HepG2 (cell line): ENCODE measurements around the gene KRTCAP3. TPM values are rescaled to one million over a fixed set of nuclear protein-coding genes. Genes with fewer than 3 reads are reported as not detected.

Experiments
- ASH2L ChIP-seq: fragments of 300-600, 200-600 bp; sonication (generic); IDR thresholded peaks from 2 replicates; pipeline ENCODE4 v1.7.0; 2017; ENCODE audit warnings: low read depth, mild to moderate bottlenecking, moderate library complexity, mixed read lengths, low read length; ENCODE audit not compliant: insufficient read length
- CHCHD3 ChIP-seq: sonication (generic); formaldehyde crosslinking; IDR thresholded peaks from 2 replicates; pipeline ENCODE4 v1.8.0; 2022; ENCODE audit warnings: mild to moderate bottlenecking, missing genetic modification reagents, moderate library complexity
- CSRNP1 ChIP-seq: sonication (generic); formaldehyde crosslinking; IDR thresholded peaks from 2 replicates; pipeline ENCODE4 v1.8.1; 2023; ENCODE audit warnings: mild to moderate bottlenecking, missing genetic modification reagents
- FLYWCH1 ChIP-seq: sonication (generic); formaldehyde crosslinking; IDR thresholded peaks from 2 replicates; pipeline ENCODE4 v1.8.1; 2023; ENCODE audit warnings: mild to moderate bottlenecking, missing genetic modification reagents
- FOXM1 ChIP-seq: sonication (generic); formaldehyde crosslinking; IDR thresholded peaks from 2 replicates; pipeline ENCODE4 v1.5.0; 2020; ENCODE audit warnings: missing genetic modification reagents
- GATAD1 ChIP-seq: IDR thresholded peaks from 2 replicates; pipeline ENCODE4 v1.6.1; 2016; ENCODE audit warnings: missing genetic modification reagents, missing compliant biosample characterization
- GTF2F1 ChIP-seq: fragments of 150-350 bp; IDR thresholded peaks from 2 replicates; pipeline ENCODE4 v1.6.1; 2014; ENCODE audit warnings: low read length
- GTF3A ChIP-seq: sonication (generic); formaldehyde crosslinking; conservative IDR thresholded peaks from 2 replicates; pipeline ENCODE4 v1.4.0; 2020; ENCODE audit warnings: mild to moderate bottlenecking, missing genetic modification reagents
- REPIN1 ChIP-seq: sonication (generic); formaldehyde crosslinking; IDR thresholded peaks from 2 replicates; pipeline ENCODE4 v1.8.0; 2022; ENCODE audit warnings: missing genetic modification reagents, low read depth, mild to moderate bottlenecking, borderline replicate concordance
- ZBTB33 ChIP-seq: sonication (generic); formaldehyde crosslinking; IDR thresholded peaks from 2 replicates; pipeline ENCODE4 v1.4.0; 2020; ENCODE audit warnings: missing genetic modification reagents
- ZGPAT ChIP-seq: IDR thresholded peaks from 2 replicates; pipeline ENCODE4 v1.6.1; 2016; ENCODE audit warnings: mild to moderate bottlenecking
- ZNF235 ChIP-seq: sonication (generic); formaldehyde crosslinking; IDR thresholded peaks from 2 replicates; pipeline ENCODE4 v1.8.1; 2023; ENCODE audit warnings: mild to moderate bottlenecking, missing genetic modification reagents, borderline replicate concordance
- ZNF276 ChIP-seq: sonication (generic); formaldehyde crosslinking; IDR thresholded peaks from 2 replicates; pipeline ENCODE4 v1.4.0; 2020; ENCODE audit warnings: mild to moderate bottlenecking, low read depth, missing genetic modification reagents
- ZNF30 ChIP-seq: sonication (generic); formaldehyde crosslinking; IDR thresholded peaks from 2 replicates; pipeline ENCODE4 v1.5.0; 2020; ENCODE audit warnings: mild to moderate bottlenecking, missing genetic modification reagents
- ZNF687 ChIP-seq: sonication (generic); formaldehyde crosslinking; IDR thresholded peaks from 2 replicates; pipeline ENCODE4 v1.5.1; 2020; ENCODE audit warnings: mild to moderate bottlenecking, missing genetic modification reagents, moderate library complexity
- polyA plus RNA-seq, 8 experiments: library from polyadenylated mRNA; depleted of rRNA in 3 of 8; stranded (reverse) in 7 of 8; unstranded in 1 of 8; fragments of >200 nt; fragmentation: Illumina TruSeq in 4 of 8; extraction: Trizol in 4 of 8; gene quantifications; 2 replicates each; pipeline versions ENCODE4 v1.2.1 to v1.2.3, GENCODE V29; 2011 to 2016; ENCODE audit warnings: low read depth in 4 of 8, missing spikeins in 1 of 8, mixed read lengths in 1 of 8; ENCODE audit not compliant: insufficient read depth in 1 of 8
- total RNA-seq, 5 experiments: library from RNA; depleted of rRNA; stranded (reverse); fragments of >200 nt; fragmentation: Illumina TruSeq; extraction: Trizol; gene quantifications; 2 replicates each; pipeline ENCODE4 v1.2.3, GENCODE V29; 2016; ENCODE audit warnings: low read depth in 1 of 5

Gene KRTCAP3
- total and polyA plus RNA-seq, 2 of the 13 experiments (the other 11 are each of a cell fraction or from before 2014, with no cell fraction given) = 2.1 to 4.5 TPM

GRCh38 chr2:27428213-27428977 lies 13.8 kb upstream of the KRTCAP3 start, which contains the start of gene NRBP1 (continued):
- TF ChIP-seq ZGPAT (CRISPR knock-in tag) (peak; percentile 82), GTF3A (CRISPR knock-in tag) (no peak), ZNF276 (peak; percentile 78; the same call in 1 of the 2 replicates), REPIN1 (CRISPR knock-in tag) (peak; percentile 57), FOXM1 (no peak), CHCHD3 (CRISPR knock-in tag) (no peak), GATAD1 (CRISPR knock-in tag) (peak; percentile 80), CSRNP1 (no peak; the same call in 1 of the 2 replicates), FLYWCH1 (peak; percentile 85; the same call in 1 of the 2 replicates), ZNF687 (peak; percentile 86), GTF2F1 (no peak), ZNF235 (CRISPR knock-in tag) (peak; percentile 98), ZBTB33 (CRISPR knock-in tag) (0 out of 2 replicates have a peak, but pooled peaks have one; percentile 25), ZNF30 (CRISPR knock-in tag) (no peak), ASH2L (peak; percentile 89)
